H54 (cell line): ENCODE measurements around the gene TASP1.
A peak's percentile ranks its signal among the peaks of the same experiment; 100 is the strongest.
"Not testable (repeated sequence)": the region's sequence is repeated elsewhere in the genome, so short reads cannot be mapped to it uniquely, and the experiment has no call there.

Source experiments
- DNase-seq: peaks from one replicate; pipeline ENCODE4 v3.0.0; 2011; ENCODE audit warnings: low spot score, mixed read lengths; ENCODE audit not compliant: insufficient read length
- FAIRE-seq: peaks from 3 replicates; lab custom pipeline; 2011; peaks lifted over from hg19 to GRCh38; lab: Jason Lieb, UNC
- POLR2A ChIP-seq: IDR thresholded peaks from 2 replicates; pipeline ENCODE4 v1.6.1; 2011; ENCODE audit warnings: low read depth, mild to moderate bottlenecking, low read length

The TASP1 gene

DNA sequence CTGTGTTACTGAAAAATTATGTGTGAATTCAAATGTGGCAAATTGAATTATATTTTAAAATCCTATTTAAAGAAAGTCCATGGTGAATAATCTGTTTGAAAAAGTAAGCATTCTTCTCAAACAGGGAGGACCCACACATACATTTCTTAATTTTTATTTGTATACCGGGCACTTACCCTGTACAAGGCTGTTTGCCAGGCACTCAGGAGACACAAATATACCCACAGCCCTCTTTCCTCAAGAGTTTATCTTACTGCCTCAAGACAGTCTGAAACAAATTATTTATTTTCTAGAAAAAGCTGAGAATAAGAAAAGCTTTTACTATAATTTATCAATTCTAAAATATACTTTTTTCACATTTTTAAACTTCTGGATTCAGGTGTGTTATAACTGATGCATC is 114.4 kb downstream of the TASP1 start:
- no peak for DNase-seq
- TF ChIP-seq POLR2A: no peak
- no peak for FAIRE-seq

DNA sequence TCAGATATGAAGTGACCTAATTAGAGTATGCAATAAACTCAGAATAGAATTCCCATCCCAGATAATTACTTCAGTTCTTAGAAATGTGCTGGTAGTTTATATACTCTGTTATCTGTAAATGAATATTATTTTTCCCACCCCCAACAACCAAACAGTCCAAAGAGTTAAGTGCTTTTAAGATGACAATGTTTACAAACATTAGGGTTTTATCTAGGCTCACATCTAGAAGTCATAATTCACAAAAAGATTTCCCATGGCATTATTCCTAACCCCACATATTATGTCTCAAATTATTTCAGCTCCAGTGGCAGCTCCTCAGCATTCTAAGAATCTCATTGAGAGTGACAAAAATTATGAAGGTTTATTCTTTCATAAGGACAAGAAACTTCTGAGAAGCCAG is 120.9 kb downstream of the TASP1 start:
- FAIRE-seq: no peak
- no peak for DNase-seq
- TF ChIP-seq POLR2A: no peak

DNA sequence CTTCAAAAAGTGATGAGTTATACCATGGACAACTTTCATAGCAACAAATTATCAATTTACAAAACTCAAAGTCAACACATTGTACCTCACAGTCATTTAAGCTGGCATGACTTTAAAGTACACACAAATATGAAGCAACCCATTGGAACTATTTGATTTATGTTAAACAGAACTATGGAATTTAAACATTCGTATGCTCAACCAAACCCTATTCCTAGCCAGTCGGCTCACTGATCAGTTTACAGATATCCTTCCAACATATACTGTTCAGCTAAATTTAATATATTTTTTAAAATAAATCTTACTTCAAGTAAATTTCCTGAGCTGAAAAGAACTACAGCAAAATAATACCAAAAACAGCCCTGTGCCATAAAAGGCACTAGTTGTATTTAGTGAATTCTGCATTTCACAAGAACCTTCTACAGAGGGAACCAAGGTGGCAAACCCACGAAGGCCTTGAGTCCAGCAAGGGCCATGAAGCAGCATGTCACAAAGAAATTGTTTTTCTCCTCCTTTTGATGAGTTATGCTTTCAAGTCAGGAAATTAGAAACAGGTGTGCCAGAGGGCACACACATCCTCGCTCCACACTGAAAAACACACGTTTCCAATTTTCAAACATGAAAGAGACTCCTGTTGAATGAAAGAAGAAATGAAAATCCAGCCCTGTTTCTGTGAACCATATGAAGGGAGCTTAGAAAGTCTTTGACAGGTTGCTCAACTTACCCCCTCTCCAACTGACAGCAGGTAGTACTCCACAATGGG is 122.8 kb downstream of the TASP1 start:
- TF ChIP-seq POLR2A: no peak
- DNase-seq: no peak
- no peak for FAIRE-seq

DNA sequence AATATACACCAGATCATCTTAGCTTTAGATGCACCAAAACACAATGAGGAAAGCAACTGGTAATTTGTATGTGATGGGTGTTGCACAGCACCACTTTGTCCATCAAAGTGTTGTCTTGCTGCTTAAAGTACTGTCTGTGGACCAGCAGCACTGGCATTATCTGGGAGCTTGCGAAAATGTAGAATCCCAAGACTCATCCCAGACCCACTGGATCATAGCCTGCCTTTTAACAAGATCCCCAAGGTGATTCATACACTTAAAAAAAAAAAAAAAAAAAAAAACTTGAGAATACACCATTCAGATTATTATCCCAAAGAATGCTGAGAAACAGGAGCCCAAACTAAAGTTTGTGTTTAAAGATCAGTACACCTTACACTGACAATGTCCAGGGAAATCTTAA is 123.4 kb downstream of the TASP1 start:
- DNase-seq: no peak
- FAIRE-seq: no peak
- TF ChIP-seq POLR2A: no peak

DNA sequence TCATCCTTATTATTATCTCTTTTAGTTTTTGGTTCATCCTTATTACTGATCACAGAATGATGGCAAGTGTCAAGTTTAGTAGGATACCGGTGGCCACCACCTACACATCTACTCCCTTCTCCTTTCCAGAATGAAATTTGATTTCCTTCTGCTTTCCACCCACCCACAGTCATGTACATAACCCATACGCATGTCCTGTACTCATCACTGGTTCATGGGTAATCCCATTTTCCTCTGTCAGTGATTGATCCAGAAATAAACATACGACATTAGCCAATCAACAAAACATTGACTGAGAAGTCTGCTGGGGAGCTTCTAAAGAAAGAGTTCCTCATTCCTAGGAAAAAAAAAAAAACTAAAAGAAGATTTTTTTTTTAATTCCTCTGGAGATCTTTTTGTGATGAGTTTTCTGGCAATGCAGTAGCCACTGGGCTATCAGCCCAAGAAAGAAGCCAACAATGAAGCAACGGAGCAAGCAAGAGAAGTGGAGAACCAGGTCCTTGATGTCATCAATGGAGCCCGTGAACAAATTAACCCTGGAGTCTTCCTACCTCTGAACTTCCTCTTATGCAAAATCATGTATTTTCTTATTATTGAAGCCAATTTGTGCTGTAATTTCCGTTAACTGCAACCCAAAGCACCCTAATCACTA is 127.8 kb downstream of the TASP1 start:
- DNase-seq (no peak), FAIRE-seq (no peak)
- TF ChIP-seq POLR2A: no peak

DNA sequence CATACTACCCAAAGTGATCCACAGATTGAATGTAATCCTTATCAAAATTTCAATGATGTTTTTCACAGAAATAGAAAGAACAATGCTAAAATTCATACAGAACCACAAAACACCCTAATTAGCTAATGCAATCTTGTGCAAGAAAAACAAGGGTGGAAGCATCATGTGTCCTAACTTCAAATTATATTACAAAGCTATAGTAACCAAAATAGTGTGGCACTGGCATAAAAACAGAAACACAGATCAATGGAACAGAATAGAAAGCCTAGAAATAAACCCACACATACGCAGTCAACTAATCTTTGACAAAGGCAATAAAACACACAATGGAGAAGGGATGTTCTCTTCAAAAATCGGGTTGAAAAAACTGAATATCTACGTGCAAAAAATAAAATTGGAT is 131.1 kb downstream of the TASP1 start:
- DNase-seq: no peak
- FAIRE-seq: no peak
- TF ChIP-seq POLR2A: no peak

DNA sequence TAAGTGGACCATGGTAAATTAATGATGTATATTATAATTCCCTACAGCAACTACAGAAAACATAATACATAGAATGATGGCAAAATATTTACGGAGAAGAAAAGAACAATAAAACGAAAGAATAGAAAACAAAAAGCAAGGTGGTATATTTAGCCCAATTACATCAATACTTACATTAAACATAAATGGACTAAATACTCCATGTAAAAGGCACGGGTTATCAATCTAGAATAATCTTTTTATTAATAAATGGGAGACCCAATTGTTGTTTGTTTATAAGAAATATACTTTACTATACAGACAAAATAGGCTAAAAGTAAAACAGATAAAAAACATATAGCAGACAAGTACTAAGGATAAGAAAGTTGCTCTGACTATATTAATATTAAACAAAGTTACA is 137.2 kb downstream of the TASP1 start:
- no peak for DNase-seq
- TF ChIP-seq POLR2A: no peak

DNA sequence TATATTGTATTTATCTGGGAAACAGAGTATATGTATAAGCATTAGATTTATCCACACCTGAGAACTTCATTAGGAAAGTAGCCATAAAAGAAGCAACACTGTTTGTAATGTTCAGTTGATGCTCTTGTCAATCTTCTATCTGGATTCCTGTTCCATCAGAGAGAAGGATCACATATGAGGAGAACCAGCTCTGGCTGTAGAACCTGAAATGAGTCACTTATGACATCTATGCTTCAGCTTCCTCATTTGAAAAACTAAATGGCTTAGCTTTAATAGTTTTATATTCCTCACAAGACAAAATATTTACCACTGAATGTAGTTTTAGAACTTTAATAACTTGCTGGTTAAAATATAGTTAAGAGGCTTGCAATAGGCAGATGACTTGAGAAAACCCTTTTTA is 144.7 kb downstream of the TASP1 start:
- FAIRE-seq (peak; percentile 83), DNase-seq (no peak)
- no peak for TF ChIP-seq POLR2A

More for the DNA sequence above, 137.2 kb downstream of the TASP1 start:
- FAIRE-seq: no peak

DNA sequence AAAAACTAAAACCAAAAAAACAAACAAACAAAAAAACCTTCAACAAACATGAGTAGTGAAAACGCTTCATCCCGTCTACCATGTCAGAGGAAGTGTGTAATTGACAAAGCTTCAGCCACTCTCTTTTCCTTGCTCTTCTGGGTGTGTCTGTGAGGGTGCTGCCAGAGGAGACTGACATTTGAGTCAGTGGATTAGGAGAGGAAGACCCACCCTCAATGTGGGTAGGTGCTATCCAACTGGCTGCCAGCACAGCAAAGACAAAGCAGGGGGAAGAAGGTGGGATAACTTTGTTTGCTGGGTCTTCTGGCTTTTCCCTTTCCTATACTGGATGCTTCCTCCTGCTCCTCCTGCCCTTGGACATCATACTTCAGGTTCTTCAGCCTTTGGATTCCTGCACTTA is 145.6 kb downstream of the TASP1 start:
- FAIRE-seq (no peak), DNase-seq (no peak)
- TF ChIP-seq POLR2A: no peak

DNA sequence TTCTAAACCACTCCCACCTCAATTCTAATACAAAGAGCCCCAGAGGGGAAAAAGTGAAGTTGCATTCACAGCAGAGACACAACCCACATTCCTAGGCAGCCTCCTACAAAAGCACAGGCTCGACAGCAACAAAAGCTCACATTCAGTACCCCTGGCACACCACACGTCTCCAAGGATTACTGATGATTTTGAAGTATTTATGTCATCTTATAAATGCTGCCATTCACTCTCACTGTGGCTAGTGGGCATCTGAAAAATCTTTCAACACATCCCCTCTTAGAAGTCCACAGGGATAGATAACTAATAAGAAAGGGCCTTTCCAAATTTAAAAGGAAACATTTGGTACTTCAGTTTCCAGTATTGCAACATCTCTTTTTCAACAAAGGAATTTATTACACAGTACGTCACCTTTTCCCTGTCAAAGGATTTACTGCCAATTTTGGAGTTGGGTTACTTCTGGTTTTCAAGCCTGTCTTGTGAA is 146.7 kb downstream of the TASP1 start:
- DNase-seq: no peak
- TF ChIP-seq POLR2A: no peak
- no peak for FAIRE-seq

DNA sequence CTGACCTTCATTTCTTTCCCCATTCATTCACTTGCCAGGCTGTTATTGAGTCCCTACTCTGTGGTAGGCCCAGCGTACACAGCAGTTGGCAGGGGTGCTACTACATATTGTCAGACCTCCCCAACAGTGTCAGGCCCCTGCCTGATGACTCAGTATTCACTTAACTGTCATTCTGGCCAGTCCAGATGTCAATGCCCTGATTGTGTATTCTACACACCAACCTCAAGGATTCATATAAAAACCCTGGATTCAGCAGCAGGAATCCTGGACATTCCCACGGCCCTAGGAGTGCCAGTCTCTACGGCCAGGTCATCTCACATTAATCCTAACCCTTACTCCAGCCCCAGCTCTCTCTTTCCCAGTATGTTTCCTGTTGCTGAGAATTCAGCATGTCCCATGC is 151.5 kb downstream of the TASP1 start:
- TF ChIP-seq POLR2A: no peak
- FAIRE-seq (no peak), DNase-seq (no peak)

DNA sequence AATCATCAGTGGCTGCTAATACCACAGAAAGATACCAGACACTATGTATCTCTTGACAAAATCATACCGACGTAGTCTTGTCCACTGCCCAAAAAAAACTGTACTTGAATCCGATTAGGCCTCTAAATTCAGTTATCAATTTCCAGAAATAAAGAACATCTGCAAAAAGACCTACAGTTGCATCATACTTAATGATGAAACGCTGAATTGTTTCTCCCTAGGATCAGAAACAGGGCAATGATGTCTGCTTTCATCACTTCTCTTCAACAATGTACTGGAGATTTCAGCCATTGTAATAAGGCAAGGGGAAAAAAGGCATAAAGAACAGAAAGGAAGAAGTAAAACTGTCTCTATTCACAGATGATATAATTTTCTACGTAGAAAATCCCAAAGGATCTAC is 152.0 kb downstream of the TASP1 start:
- FAIRE-seq (no peak), DNase-seq (no peak)
- no peak for TF ChIP-seq POLR2A

DNA sequence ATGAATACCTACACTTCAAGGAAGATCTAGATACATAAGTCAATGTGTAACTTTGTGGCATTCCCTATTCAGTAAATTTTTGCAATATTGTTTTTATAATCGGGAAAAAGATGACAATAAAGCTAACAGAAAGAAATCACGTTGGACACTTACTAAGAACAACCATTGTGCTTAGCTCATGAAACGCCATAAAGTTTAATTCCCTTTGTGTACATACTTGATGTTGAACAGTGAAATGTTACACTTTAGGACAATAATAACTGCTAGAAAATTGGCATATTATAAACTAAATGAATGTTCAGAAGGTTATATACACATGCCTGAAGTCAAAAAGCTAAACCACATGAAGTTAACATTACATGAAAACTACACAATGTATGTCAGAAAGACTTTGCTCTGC is 153.2 kb downstream of the TASP1 start:
- TF ChIP-seq POLR2A: no peak
- DNase-seq: no peak
- no peak for FAIRE-seq

DNA sequence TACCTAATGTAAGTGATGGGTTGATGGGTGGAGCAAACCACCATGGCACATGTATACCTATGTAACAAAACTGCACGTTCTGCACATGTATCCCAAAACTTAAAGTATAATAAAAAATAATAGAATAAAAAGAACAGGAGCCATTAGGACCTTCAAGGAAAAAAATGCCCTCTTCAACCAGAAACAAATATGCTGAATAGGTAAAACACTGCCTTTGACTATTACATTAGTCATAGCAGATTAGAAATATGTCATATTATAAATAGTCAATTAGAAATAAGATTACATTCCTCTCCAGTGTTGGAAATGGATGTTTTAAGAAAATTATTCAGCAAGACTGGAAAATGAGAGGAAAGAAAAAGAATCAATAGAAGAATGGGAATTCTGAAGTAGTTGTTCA is 153.7 kb downstream of the TASP1 start:
- FAIRE-seq, DNase-seq: not testable (repeated sequence)

DNA sequence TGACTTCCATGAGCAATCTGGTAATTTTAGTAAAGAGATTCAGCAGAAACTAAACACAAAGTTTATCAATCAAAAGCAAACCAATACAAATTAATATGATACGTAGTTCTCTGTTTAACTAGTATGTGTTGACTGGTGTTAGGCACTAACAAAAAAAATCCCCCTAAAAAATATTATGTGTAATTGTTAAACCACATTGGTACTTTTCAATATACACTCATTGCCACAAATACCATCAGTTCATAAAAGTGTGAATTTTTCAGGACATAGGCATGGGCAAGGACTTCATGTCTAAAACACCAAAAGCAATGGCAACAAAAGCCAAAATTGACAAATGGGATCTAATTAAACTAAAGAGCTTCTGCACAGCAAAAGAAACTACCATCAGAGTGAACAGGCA is 155.3 kb downstream of the TASP1 start:
- DNase-seq, FAIRE-seq: not testable (repeated sequence)
